ENCODE data around the gene KLF5. TPM values are rescaled to one million over a fixed set of nuclear protein-coding genes. Genes with fewer than 3 reads are reported as not detected.

The KLF5 gene
- polyA plus RNA-seq, 1 of the 3 experiments (the other 2 are of a cell fraction), result 2.7 TPM

DNA sequence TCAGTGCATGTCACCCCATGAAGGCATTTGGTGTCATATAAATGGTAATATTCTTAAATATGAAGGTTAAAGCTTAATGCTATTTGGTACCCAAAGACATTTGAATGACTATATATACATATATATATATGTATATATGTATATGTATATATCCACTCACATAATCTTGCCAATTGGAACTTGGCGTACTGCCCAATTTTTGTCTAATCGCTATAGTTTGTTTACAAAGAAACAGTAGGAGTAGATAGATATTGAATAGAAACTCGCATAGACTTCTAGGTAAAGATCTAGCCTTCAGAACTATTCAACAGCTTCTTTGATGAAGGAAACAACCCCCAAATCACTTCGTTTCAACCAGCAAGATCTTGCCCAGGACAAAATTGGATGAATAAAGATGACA, 24.1 kb downstream of the KLF5 start:
- TF ChIP-seq, protein P1, sequence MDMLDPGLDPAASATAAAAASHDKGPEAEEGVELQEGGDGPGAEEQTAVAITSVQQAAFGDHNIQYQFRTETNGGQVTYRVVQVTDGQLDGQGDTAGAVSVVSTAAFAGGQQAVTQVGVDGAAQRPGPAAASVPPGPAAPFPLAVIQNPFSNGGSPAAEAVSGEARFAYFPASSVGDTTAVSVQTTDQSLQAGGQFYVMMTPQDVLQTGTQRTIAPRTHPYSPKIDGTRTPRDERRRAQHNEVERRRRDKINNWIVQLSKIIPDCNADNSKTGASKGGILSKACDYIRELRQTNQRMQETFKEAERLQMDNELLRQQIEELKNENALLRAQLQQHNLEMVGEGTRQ (IDR thresholded peaks at IDR 0.05; ENCODE audit: borderline replicate concordance, low read depth, low read length), result no peak
- TF ChIP-seq EP300 (IDR thresholded peaks at IDR 0.05; ENCODE audit: borderline replicate concordance in 1 of 2, low read depth in 1 of 2, low read length in 1 of 2) (no peak), NFIC (IDR thresholded peaks at IDR 0.05; ENCODE audit: borderline replicate concordance) (no peak), CHD2 (IDR thresholded peaks at IDR 0.05; ENCODE audit: low read length, partially characterized antibody) (no peak), RXRA (IDR thresholded peaks at IDR 0.05; ENCODE audit: borderline replicate concordance, low read depth) (no peak), FOXM1 (IDR thresholded peaks at IDR 0.05; ENCODE audit: low read depth) (no peak), MEF2A (IDR thresholded peaks at IDR 0.05; ENCODE audit: borderline replicate concordance, low read depth) (no peak), ELF1 (IDR thresholded peaks at IDR 0.05) (no peak), TEAD4 (IDR thresholded peaks at IDR 0.05; ENCODE audit: borderline replicate concordance, insufficient read depth) (no peak), TAF1 (IDR thresholded peaks at IDR 0.05; ENCODE audit: borderline replicate concordance, low read depth, low read length) (no peak)
- TF ChIP-seq, protein P2, sequence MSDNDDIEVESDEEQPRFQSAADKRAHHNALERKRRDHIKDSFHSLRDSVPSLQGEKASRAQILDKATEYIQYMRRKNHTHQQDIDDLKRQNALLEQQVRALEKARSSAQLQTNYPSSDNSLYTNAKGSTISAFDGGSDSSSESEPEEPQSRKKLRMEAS (IDR thresholded peaks at IDR 0.05; ENCODE audit: low read depth), result no peak
- TF ChIP-seq, protein P3, sequence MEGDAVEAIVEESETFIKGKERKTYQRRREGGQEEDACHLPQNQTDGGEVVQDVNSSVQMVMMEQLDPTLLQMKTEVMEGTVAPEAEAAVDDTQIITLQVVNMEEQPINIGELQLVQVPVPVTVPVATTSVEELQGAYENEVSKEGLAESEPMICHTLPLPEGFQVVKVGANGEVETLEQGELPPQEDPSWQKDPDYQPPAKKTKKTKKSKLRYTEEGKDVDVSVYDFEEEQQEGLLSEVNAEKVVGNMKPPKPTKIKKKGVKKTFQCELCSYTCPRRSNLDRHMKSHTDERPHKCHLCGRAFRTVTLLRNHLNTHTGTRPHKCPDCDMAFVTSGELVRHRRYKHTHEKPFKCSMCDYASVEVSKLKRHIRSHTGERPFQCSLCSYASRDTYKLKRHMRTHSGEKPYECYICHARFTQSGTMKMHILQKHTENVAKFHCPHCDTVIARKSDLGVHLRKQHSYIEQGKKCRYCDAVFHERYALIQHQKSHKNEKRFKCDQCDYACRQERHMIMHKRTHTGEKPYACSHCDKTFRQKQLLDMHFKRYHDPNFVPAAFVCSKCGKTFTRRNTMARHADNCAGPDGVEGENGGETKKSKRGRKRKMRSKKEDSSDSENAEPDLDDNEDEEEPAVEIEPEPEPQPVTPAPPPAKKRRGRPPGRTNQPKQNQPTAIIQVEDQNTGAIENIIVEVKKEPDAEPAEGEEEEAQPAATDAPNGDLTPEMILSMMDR (IDR thresholded peaks at IDR 0.05), result no peak
- TF ChIP-seq, protein P4, sequence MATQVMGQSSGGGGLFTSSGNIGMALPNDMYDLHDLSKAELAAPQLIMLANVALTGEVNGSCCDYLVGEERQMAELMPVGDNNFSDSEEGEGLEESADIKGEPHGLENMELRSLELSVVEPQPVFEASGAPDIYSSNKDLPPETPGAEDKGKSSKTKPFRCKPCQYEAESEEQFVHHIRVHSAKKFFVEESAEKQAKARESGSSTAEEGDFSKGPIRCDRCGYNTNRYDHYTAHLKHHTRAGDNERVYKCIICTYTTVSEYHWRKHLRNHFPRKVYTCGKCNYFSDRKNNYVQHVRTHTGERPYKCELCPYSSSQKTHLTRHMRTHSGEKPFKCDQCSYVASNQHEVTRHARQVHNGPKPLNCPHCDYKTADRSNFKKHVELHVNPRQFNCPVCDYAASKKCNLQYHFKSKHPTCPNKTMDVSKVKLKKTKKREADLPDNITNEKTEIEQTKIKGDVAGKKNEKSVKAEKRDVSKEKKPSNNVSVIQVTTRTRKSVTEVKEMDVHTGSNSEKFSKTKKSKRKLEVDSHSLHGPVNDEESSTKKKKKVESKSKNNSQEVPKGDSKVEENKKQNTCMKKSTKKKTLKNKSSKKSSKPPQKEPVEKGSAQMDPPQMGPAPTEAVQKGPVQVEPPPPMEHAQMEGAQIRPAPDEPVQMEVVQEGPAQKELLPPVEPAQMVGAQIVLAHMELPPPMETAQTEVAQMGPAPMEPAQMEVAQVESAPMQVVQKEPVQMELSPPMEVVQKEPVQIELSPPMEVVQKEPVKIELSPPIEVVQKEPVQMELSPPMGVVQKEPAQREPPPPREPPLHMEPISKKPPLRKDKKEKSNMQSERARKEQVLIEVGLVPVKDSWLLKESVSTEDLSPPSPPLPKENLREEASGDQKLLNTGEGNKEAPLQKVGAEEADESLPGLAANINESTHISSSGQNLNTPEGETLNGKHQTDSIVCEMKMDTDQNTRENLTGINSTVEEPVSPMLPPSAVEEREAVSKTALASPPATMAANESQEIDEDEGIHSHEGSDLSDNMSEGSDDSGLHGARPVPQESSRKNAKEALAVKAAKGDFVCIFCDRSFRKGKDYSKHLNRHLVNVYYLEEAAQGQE (IDR thresholded peaks at IDR 0.05; ENCODE audit: low read depth, low read length), result no peak
- WGBS (ENCODE audit: low lambda C conversion rate), result 77% methylated on average over 4 of the region's 4 CpGs
- CTCF ChIA-PET, result no interaction called here

More for the DNA sequence above, 24.1 kb downstream of the KLF5 start:
- H3K36me3 ChIP-seq (replicated peaks in 1 of 2; ENCODE audit: control insufficient read depth in 1 of 2, insufficient read depth in 2 of 2, low read length in 1 of 2), result no peaks in the 10 kb centered on the region
- no peaks in the 10 kb centered on the region for H3K27me3 ChIP-seq (ENCODE audit: insufficient read depth)
- DNase-seq, result no peak
- H3K4me2 ChIP-seq, result no peak overlapping the region
- H3K9me2 ChIP-seq, result no peaks in the 10 kb centered on the region
- POLR2A ChIA-PET, result no interaction called here
- no peak overlapping the region for H3K9ac ChIP-seq
- H3K4me3 ChIP-seq (ENCODE audit: low read depth in 2 of 2, low read length in 1 of 2), result no peak overlapping the region
- H3K9me3 ChIP-seq, result no peaks in the 10 kb centered on the region
- H4K20me1 ChIP-seq (ENCODE audit: insufficient read depth), result no peaks in the 10 kb centered on the region
- H2AFZ ChIP-seq (ENCODE audit: low read depth), result no peak overlapping the region
- H3K27ac ChIP-seq (ENCODE audit: low read depth in 2 of 2, low read length in 1 of 2), result no peak overlapping the region
- H3F3A ChIP-seq (replicated peaks; ENCODE audit: insufficient read depth), result peaks cover 4% of the 10 kb centered on the region
- H3K79me2 ChIP-seq (ENCODE audit: insufficient read depth), result no peaks in the 10 kb centered on the region
- no peaks in the 10 kb centered on the region for H3K4me1 ChIP-seq (ENCODE audit: control insufficient read depth in 1 of 2, insufficient read depth in 2 of 2, low read depth in 1 of 2, low read length in 1 of 2)
